Measurements from ENCODE around the gene PFDN4. TPM values are rescaled to one million over a fixed set of nuclear protein-coding genes. Genes with fewer than 3 reads are reported as not detected.
"Not testable (repeated sequence)": the region's sequence is repeated elsewhere in the genome, so short reads cannot be mapped to it uniquely, and the experiment has no call there.

PFDN4 gene
- total RNA-seq, 1 donor from 2014 or later, result 143 TPM

DNA sequence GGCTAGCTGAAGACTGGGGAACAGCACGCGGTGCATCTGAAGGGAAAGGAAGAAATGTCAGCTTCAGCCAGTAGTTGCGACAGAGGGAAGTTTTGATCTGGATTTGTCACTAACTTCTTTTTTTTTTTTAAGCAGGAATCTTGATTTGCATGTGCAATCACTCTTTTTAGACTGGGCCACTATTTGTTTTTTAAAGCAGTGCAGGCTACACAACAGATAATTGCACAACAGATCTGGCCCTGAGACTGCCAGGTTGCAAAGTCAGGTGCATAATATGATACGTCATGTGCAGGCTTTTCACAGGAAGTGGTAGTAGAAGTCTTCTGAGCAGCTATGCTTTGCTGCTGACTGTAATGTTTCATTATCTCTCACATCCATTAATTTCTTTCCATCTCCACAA lies 13.5 kb downstream of the PFDN4 start:
- TF ChIP-seq, protein P1, sequence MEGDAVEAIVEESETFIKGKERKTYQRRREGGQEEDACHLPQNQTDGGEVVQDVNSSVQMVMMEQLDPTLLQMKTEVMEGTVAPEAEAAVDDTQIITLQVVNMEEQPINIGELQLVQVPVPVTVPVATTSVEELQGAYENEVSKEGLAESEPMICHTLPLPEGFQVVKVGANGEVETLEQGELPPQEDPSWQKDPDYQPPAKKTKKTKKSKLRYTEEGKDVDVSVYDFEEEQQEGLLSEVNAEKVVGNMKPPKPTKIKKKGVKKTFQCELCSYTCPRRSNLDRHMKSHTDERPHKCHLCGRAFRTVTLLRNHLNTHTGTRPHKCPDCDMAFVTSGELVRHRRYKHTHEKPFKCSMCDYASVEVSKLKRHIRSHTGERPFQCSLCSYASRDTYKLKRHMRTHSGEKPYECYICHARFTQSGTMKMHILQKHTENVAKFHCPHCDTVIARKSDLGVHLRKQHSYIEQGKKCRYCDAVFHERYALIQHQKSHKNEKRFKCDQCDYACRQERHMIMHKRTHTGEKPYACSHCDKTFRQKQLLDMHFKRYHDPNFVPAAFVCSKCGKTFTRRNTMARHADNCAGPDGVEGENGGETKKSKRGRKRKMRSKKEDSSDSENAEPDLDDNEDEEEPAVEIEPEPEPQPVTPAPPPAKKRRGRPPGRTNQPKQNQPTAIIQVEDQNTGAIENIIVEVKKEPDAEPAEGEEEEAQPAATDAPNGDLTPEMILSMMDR (IDR thresholded peaks at IDR 0.05; ENCODE audit: insufficient read depth, low read length, poor library complexity, severe bottlenecking), result no peak
- Histone ChIP-seq H3K36me3 (ENCODE audit: control insufficient read depth, insufficient read depth, low read length) (no peaks in the 10 kb centered on the region), H3K4me3 (ENCODE audit: low read depth, low read length) (no peak overlapping the region), H3K27me3 (ENCODE audit: control insufficient read depth, insufficient read depth, low read length) (no peaks in the 10 kb centered on the region)
- DNase-seq (ENCODE audit: low read depth), result no peak

DNA sequence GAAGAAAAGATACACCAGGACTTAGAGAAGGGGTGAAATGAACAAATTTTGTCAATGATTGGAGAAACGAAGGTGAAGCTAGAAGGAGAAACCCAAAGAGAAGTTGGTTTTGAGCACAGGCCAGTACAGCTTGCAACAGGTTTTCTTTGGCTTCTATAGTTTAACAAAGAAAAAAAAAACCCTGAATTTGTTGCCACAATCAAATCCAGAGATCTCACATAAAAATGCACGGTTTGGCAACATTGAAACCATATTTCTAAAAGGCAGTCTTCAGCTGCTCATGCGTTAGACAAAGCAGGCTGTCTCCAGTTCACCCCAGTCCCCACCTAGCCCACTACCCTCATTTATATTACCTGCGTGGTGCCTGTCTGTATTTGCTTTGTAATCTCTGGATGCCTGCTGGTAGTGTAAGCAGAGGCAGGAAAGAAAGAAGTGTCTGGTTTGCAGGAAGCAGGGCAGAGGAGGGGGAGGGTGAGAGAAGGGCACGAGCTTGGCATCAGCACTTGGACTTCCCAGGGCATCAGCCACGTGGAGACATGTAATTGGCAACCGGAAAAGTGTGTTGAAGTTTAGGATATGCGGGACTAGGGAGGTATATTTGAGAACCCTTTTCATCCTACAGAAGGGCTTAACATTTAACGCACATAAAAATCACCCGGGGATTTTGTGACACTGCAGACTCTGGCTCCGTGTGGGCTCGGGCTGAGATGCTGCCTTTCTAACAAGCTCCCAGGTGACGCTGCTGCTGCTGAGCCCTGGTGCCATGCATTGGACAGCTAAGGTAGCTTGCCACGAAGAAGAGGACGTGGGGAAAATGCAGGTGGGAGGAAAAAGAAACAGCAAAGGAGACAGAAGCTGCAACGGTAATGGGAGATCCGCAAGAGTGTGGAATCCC lies 14.4 kb downstream of the PFDN4 start:
- no peak for DNase-seq (ENCODE audit: low read depth)
- no peaks in the 10 kb centered on the region for H3K27me3 ChIP-seq (ENCODE audit: control insufficient read depth, insufficient read depth, low read length)
- no peaks in the 10 kb centered on the region for H3K36me3 ChIP-seq (ENCODE audit: control insufficient read depth, insufficient read depth, low read length)
- TF ChIP-seq, protein P1 (IDR thresholded peaks at IDR 0.05; ENCODE audit: insufficient read depth, low read length, poor library complexity, severe bottlenecking), result no peak
- no peak overlapping the region for H3K4me3 ChIP-seq (ENCODE audit: low read depth, low read length)

DNA sequence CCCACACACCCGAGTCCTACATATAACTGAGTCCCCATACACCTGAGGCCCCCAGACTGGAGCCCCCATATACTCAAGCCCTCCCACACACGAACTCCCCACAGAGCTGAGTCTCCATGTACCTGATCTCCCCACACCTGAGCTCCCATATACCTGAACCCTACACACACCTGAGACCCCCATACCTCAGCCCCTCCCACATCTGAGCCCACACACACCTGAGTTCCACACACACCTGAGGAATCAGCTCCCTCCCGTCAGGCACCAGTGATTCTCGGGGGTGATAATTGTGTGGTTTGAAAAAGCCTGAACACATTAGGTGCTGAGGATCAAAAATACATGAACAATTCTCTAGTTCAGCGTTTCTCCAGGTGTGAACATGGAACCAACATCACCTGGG lies 15.4 kb downstream of the PFDN4 start:
- Histone ChIP-seq H3K27me3 (ENCODE audit: control insufficient read depth, insufficient read depth, low read length) (no peaks in the 10 kb centered on the region), H3K4me3 (ENCODE audit: low read depth, low read length) (no peak overlapping the region), H3K36me3 (ENCODE audit: control insufficient read depth, insufficient read depth, low read length) (no peaks in the 10 kb centered on the region)
- TF ChIP-seq, protein P1 (IDR thresholded peaks at IDR 0.05; ENCODE audit: insufficient read depth, low read length, poor library complexity, severe bottlenecking), result no peak
- no peak for DNase-seq (ENCODE audit: low read depth)

DNA sequence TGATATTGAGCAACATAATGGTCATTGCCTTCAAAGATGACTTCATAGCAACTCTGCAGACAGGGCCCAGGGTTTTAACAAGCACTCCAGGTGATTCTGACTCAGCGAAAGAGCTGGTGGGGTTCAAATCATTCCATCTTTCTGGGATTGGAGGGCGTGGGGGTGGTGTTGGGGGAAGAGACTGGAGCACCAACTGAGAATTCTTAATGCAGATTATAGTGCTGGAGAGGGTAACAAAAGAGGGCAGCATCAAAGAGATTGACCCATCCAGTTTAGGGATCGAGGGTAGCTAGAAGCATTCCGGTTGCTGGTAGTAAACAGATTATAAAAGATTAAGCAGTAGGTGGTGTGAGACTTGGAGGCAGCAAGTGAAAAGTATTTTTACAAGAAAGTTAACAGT lies 15.9 kb downstream of the PFDN4 start:
- DNase-seq (ENCODE audit: low read depth), result no peak
- H3K4me3 ChIP-seq (ENCODE audit: low read depth, low read length), result no peak overlapping the region
- H3K27me3 ChIP-seq (ENCODE audit: control insufficient read depth, insufficient read depth, low read length), result no peaks in the 10 kb centered on the region
- TF ChIP-seq, protein P1 (IDR thresholded peaks at IDR 0.05; ENCODE audit: insufficient read depth, low read length, poor library complexity, severe bottlenecking), result no peak
- no peaks in the 10 kb centered on the region for H3K36me3 ChIP-seq (ENCODE audit: control insufficient read depth, insufficient read depth, low read length)

DNA sequence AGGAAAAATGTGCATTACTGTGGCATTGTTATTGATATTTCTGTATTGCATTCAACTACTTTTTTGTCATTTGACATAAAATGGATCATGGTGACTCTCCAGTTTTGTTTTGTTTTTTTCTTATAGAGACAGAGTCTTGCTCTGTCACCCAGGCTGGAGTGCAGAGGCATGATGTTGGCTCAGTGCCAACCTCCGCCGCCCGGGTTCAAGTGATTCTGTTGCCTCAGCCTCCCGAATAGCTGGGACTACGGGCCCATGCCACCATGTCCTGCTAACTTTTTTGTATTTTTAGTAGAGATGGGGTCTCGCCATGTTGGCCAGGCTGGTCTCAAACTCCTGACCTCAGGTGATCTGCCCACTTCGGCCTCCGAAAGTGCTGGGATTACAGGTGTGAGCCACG lies 16.8 kb downstream of the PFDN4 start:
- DNase-seq (ENCODE audit: low read depth); H3K36me3 ChIP-seq (ENCODE audit: control insufficient read depth, insufficient read depth, low read length): not testable (repeated sequence)

DNA sequence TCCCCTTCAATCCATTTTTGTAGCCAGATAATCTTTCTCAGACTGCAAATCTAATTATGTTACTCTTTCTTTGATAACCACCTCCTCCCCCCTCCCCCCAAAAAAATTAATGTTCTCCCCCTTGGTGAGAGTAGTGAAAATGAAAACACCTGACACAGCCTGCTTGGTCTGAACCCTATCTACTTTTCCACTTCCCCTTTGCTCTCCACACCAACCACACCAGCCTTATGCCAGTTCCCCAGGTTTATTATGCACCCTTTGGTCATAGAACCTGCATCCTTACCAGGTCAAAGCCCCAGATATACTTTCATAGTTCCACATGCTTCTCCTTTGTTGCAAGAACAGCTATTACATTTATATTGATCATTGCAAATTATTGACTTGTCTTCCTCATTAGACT lies 19.4 kb downstream of the PFDN4 start:
- H3K36me3 ChIP-seq (ENCODE audit: control insufficient read depth, insufficient read depth, low read length), result no peaks in the 10 kb centered on the region
- no peaks in the 10 kb centered on the region for H3K27me3 ChIP-seq (ENCODE audit: control insufficient read depth, insufficient read depth, low read length)
- TF ChIP-seq, protein P1 (IDR thresholded peaks at IDR 0.05; ENCODE audit: insufficient read depth, low read length, poor library complexity, severe bottlenecking), result no peak
- H3K4me3 ChIP-seq (ENCODE audit: low read depth, low read length), result no peak overlapping the region
- DNase-seq (ENCODE audit: low read depth), result no peak

More for the DNA sequence above, 16.8 kb downstream of the PFDN4 start:
- H3K4me3 ChIP-seq (ENCODE audit: low read depth, low read length); H3K27me3 ChIP-seq (ENCODE audit: control insufficient read depth, insufficient read depth, low read length): not testable (repeated sequence)

Data from kidney epithelial cell (primary cell).